Measurements from ENCODE around the gene CCDC102A.

DNA sequence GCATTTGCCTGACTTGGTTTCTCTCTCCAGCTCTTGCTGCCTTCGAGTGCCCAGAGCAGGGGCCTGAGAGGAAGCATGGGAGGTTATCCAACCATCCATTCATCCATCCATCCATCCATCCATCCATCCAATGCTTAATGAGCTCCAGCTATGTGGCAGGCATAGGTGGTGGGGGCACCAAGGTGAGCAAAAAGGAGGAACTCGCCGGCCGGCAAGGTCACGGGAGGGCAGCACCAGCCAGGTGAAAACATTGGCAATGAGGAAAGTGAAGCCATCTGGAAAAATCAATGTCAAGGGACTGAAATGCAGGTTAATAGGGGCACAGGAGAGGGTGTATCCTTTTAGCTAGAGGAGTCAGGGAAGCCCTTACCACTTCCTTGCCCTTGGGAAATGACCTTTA is 31.9 kb downstream of the CCDC102A start:
- TF ChIP-seq IRF1 (CRISPR knock-in tag; IDR thresholded peaks at IDR 0.05) = no peak
- TF ChIP-seq MXD4 (CRISPR knock-in tag; IDR thresholded peaks at IDR 0.05; ENCODE audit: borderline replicate concordance) = no peak
- TF ChIP-seq ZNF138 (CRISPR knock-in tag; conservative IDR thresholded peaks at IDR 0.05) = no peak
- no peak for TF ChIP-seq ELF4 (CRISPR knock-in tag; IDR thresholded peaks at IDR 0.05; ENCODE audit: low read depth)
- TF ChIP-seq ZBTB43 (CRISPR knock-in tag; IDR thresholded peaks at IDR 0.05) = no peak
- TF ChIP-seq, protein P1, sequence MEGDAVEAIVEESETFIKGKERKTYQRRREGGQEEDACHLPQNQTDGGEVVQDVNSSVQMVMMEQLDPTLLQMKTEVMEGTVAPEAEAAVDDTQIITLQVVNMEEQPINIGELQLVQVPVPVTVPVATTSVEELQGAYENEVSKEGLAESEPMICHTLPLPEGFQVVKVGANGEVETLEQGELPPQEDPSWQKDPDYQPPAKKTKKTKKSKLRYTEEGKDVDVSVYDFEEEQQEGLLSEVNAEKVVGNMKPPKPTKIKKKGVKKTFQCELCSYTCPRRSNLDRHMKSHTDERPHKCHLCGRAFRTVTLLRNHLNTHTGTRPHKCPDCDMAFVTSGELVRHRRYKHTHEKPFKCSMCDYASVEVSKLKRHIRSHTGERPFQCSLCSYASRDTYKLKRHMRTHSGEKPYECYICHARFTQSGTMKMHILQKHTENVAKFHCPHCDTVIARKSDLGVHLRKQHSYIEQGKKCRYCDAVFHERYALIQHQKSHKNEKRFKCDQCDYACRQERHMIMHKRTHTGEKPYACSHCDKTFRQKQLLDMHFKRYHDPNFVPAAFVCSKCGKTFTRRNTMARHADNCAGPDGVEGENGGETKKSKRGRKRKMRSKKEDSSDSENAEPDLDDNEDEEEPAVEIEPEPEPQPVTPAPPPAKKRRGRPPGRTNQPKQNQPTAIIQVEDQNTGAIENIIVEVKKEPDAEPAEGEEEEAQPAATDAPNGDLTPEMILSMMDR (IDR thresholded peaks at IDR 0.05) = no peak
- no peak for TF ChIP-seq SP1 (CRISPR knock-in tag; conservative IDR thresholded peaks at IDR 0.05)
- no peak for TF ChIP-seq HMGA2 (CRISPR knock-in tag; IDR thresholded peaks at IDR 0.05)

Measured in WTC11 (cell line).